HG03097 (cell line): Measurements from ENCODE around the gene ALOXE3.
A peak's percentile ranks its signal among the peaks of the same experiment; 100 is the strongest.
"Not testable (repeated sequence)": the region's sequence is repeated elsewhere in the genome, so short reads cannot be mapped to it uniquely, and the experiment has no call there.

Experiments used
- ATAC-seq: cut with Tn5 transposase; IDR thresholded peaks from one replicate; pipeline ENCODE4 v1.9.1; 2021; ENCODE audit not compliant: unreplicated experiment, low FRiP score

ALOXE3 gene

GRCh38 chr17:8103549-8103948 lies 14.8 kb downstream of the ALOXE3 start:
- no peak for ATAC-seq

GRCh38 chr17:8101721-8102120 lies 16.6 kb downstream of the ALOXE3 start:
- no peak for ATAC-seq

DNA sequence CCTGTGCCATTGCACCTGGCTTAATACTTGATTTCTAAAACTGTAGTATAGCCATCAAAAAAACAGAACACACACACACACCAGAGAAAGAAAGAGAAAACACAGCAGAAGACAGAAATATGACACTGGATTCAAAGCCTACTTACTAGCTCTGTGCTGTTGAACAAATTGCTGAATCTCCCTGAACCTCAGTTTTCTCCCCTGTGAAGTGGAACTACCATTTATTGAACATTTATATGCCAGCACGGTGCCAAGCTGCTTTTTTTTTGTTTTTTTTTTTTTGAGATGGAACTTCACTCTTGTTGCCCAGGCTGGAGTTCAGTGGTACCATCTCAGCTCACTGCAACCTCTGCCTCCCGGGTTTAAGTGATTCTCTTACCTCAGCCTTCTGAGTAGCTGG lies 17.6 kb downstream of the ALOXE3 start:
- ATAC-seq = no peak

DNA sequence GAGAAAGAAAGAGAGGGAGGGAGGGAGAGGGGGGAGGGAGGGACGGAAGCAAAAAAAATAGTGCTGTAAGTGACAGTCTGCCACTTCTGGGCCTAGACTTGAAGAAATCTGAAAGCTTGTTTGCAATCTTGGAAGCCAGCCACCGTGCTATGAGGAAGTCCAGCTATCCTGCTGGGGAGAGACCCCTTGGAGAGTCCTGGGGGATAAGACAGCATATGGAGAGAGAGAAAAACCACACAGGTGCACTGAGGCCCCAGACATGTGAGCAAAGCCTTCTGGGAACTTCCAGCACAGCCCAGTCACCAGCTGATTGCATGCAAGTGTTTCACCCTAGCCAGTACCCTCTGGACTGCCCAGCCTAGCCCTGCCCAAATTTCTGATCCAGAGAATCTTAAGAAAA lies 18.2 kb downstream of the ALOXE3 start:
- no peak for ATAC-seq

DNA sequence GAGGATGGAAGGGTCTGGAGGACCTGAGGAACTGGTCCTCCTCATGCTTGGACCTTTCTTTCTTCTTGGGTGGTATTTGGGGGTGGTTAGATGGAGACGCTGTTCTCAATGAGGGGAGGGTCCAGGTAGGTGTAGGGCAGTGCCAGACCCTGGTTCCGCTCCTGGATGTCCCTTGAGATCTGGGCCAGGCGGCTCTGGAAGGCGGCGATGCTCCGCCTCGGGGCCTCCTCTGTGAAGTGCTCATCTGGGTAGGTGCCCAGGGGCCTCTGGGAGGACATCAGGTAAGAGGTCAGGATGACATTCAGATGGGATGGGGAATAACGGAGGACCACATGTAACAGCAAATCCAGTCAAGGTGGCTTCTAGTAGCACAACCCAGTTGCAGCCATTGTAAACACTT lies 21.8 kb downstream of the ALOXE3 start:
- no peak for ATAC-seq

- no peak for ATAC-seq
These were observed 23.0 kb downstream of the ALOXE3 start for GRCh38 chr17:8095361-8095760.

- ATAC-seq = peak; percentile 47
These were observed 27.2 kb downstream of the ALOXE3 start for GRCh38 chr17:8091033-8091687.

GRCh38 chr17:8089728-8090127 lies 28.6 kb downstream of the ALOXE3 start:
- ATAC-seq = no peak

- ATAC-seq = no peak
These were observed 30.4 kb downstream of the ALOXE3 start for GRCh38 chr17:8087952-8088230.

DNA sequence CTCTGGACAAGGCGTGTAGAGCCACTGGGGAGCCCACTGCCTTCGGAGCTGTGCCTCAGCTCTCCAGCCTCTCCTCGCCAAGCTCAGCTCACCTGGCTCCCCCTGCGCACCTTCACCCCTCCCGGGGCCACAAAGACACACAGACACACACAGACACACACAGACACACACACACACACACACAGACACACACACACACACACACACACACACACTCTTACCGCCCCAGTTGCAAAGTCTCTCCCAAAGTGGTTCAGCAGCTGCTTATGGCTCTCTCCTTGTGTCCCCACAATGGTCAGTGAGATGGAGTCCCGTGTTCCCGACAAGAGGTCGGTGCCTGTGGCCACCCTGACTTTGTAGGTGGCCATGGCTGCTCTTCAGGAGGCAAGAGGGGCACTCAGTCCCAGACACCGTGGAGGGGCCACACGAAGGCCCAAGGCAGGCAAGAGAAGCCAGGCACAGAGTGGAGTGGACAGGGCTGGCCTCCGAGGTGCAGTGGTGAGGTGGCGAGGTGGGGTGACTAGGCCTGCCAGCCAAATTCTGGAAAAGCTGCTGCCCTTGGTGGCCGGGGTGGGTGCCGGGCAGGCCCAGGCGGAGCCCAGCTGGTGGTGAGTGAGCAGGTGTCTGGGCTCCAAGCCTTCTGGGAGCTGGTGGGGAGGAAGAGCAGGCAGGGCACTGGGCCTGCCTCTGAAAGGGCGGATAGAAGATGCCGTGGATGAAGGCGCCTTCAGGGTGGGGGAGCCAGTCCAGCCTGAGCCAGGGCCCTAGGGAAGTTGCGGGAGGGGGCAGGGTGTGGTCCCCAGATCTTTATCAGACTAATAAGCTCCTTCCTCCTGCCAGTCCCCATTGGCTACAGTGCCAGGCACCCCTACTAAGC lies 31.0 kb downstream of the ALOXE3 start, which contains the start of gene ALOX12B:
TSS of gene ALOX12B (minus strand) at position 642 of the 877 bp plus-strand sequence. CDS start at position 368, 274 bp downstream.
- no peak for ATAC-seq

GRCh38 chr17:8084250-8084649 lies 34.1 kb downstream of the ALOXE3 start:
- ATAC-seq = no peak

DNA sequence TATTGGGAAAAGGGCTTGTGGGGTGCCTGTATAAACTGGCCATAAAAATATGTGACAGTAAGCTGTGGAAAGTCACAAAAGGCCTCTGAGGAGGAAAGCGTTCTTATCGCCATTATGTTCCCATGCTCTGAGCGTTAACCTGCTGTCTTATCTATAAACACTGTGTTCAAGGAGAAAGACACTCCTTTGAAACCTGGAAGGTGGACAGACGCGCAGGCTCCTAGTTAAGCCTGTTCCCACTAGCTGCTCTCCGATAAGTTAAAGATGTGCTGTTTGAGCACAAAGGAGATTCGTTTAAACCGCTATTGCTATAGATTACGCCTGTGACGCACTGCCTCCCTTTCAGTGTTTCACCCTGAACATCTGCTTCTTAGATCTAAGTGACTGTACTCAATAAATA lies 36.0 kb downstream of the ALOXE3 start:
- ATAC-seq = no peak

DNA sequence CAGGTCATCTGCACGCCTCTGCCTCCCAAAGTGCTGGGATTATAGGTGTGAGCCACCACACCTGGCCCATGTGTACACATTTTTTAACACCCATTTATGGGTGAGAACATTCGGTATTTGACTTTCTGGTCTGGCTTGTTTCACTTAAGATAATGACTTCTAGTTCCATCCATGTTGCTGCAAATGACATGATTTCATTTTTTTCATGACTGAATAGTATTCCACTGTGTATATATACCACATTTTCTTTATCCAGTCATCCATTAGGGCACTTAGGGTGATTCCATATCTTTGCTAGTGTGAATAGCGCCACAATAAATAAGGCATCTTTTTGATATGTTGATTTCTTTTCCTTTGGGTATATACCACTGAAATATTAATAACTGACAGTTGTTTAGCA lies 36.4 kb downstream of the ALOXE3 start:
- no peak for ATAC-seq

- ATAC-seq = no peak
These were observed 37.5 kb downstream of the ALOXE3 start for GRCh38 chr17:8080799-8081219.

GRCh38 chr17:8080208-8080798 lies 38.0 kb downstream of the ALOXE3 start:
- ATAC-seq = no peak

DNA sequence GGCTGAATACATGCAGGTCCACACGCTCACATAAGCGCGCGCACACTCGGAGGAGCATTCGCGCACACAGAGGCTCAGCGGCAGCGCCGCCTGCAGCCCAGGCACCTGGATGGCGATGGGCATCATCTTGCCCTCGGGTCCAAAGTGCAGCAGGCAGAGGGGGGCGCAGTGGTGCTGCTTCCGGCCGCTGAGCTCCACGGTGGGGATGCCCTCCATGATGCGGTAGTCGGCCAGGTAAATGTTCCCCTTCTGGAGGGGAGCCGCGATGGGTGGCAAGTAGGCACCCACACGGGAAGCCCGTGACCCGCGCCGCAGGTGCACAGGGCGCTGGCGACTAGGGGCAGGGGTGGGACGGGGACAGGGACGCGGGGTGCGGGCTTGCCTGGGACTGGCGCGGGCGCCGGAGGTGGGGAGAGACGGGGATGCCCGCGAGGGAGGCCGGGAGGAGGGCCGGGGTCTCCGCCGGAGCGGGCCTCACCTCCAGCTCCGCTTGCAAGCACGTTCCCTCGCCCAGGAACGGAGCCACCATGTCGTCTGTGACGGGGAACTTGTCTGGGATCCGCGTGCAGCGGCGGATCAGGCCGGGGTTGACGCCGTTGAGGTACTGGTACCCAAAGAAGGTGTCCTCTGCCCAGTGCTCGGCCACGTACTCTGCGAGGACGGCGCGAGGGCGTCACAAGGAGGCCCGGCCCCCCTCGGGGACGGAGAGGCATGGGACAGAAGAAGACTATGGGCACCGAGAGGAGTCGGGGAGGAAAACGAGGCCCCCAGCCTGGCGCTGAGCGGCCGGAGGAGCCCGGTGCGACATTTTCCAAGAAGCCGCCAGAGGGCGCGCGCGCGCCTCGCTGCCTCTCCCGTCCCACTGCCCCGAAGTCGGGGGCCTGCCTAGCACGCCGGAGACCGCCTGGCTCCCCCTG lies 38.8 kb downstream of the ALOXE3 start:
- no peak for ATAC-seq

- ATAC-seq = not testable (repeated sequence)
These were observed 40.4 kb downstream of the ALOXE3 start for GRCh38 chr17:8077939-8078338.

DNA sequence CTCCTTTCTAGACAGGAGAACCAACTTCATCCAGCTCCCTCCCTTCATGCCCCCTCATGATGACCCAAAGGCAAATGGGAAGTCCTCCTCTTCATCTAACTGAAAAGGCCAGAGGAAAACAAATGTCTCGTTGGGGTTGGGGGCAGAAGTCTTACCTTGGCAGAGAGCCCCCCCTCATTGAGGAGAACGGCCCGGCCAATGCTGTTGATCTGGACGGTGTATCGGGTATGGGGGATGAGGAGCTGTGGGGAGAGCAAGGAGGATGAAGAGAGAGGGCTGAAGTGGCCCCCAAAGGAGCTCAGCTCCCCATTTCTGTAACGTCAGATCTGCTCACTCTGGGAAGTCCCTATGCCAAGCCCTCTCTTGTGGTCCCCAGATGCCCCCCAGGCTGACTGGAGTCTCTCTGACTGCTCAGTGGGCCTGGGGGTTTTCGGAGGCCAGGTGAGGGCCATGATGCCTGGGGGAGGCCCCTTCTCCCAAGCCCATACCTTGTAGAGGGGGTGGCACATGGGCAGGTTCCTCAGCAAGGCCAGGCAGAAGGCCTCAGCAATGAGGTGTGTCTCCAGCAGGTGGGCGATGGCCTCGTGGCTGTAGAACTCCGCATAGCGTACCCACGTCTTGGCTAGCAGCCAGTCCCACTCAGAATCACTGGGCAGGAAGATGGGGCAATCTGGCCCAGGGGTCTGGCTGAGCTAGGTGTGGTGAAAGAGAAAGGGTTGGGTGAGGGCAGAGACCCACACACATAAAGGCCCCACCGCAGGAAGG lies 41.6 kb downstream of the ALOXE3 start:
- ATAC-seq = no peak

- ATAC-seq = no peak
These were observed 42.6 kb downstream of the ALOXE3 start for GRCh38 chr17:8075574-8076342.
